GM10266 (cell line): ENCODE measurements around the gene ABCA7.
A peak's percentile ranks its signal among the peaks of the same experiment; 100 is the strongest.

Experiments
- DNase-seq: peaks from one replicate; pipeline ENCODE4 v3.0.0; 2012; ENCODE audit errors: extremely low spot score
- CTCF ChIP-seq: IDR thresholded peaks from 2 replicates; pipeline ENCODE4 v1.5.1; 2012; ENCODE audit warnings: mild to moderate bottlenecking, low read depth; ENCODE audit not compliant: control insufficient read depth, insufficient read depth; ENCODE audit errors: missing control alignments

ABCA7 gene

GRCh38 chr19:1026783-1027649 lies 12.9 kb upstream of the ABCA7 start:
- peak; percentile 62 for DNase-seq
- no peak for TF ChIP-seq CTCF

GRCh38 chr19:1027650-1028061 lies 12.3 kb upstream of the ABCA7 start:
- no peak for DNase-seq
- no peak for TF ChIP-seq CTCF

- no peak for TF ChIP-seq CTCF
- DNase-seq: peak; percentile 71
These were observed 11.6 kb upstream of the ABCA7 start for GRCh38 chr19:1028062-1028926.

GRCh38 chr19:1032264-1032867 lies 7.5 kb upstream of the ABCA7 start:
- no peak for TF ChIP-seq CTCF

GRCh38 chr19:1035998-1036621 lies 3.8 kb upstream of the ABCA7 start:
- TF ChIP-seq CTCF: peak; percentile 2
- DNase-seq: no peak

More at GRCh38 chr19:1032264-1032867, 7.5 kb upstream of the ABCA7 start:
- no peak for DNase-seq

GRCh38 chr19:1037621-1038064 lies 2.3 kb upstream of the ABCA7 start:
- DNase-seq: no peak

More at GRCh38 chr19:1037621-1038064, 2.3 kb upstream of the ABCA7 start:
- TF ChIP-seq CTCF: no peak
